Activated naive CD4-positive, alpha-beta T cell treated with anti-CD3 and anti-CD28 coated beads, Interleukin-2, amount 50 U/mL, for 72 hours (primary cell): ENCODE measurements around the gene IRS1. TPM values are rescaled to one million over a fixed set of nuclear protein-coding genes. Genes with fewer than 3 reads are reported as not detected.

Experiments
- ATAC-seq, 2 donors: fragments of 150-1000 bp; cut with Tn5 transposase; 2 replicates each; pipeline ENCODE4 v1.10.0; 2021; ENCODE audit warnings: mild to moderate bottlenecking in 2 of 2, moderate library complexity in 2 of 2
- DNase-seq, 2 donors: peaks; one replicate each; pipeline ENCODE4 v3.0.0; 2021 to 2022; ENCODE audit warnings: low spot score in 2 of 2
- H3K27ac Mint-ChIP-seq, 2 donors: one replicate each; pipeline ENCODE4 v1.8.0; 2022; ENCODE audit warnings: mild to moderate bottlenecking in 2 of 2, mixed read lengths in 2 of 2
- H3K36me3 Mint-ChIP-seq, 2 donors: one replicate each; pipeline ENCODE4 v1.8.0; 2022; ENCODE audit warnings: mixed read lengths in 2 of 2
- H3K9me3 Mint-ChIP-seq, 2 donors: one replicate each; pipeline ENCODE4 v1.8.0; 2022; ENCODE audit warnings: mixed read lengths in 2 of 2
- total RNA-seq, 2 donors: library from RNA; stranded (reverse); gene quantifications; one replicate each; pipeline ENCODE4 v1.2.3, GENCODE V29; 2022

IRS1 gene
- total RNA-seq, 2 donors from 2014 or later, result 1.2 to 2.7 TPM

DNA sequence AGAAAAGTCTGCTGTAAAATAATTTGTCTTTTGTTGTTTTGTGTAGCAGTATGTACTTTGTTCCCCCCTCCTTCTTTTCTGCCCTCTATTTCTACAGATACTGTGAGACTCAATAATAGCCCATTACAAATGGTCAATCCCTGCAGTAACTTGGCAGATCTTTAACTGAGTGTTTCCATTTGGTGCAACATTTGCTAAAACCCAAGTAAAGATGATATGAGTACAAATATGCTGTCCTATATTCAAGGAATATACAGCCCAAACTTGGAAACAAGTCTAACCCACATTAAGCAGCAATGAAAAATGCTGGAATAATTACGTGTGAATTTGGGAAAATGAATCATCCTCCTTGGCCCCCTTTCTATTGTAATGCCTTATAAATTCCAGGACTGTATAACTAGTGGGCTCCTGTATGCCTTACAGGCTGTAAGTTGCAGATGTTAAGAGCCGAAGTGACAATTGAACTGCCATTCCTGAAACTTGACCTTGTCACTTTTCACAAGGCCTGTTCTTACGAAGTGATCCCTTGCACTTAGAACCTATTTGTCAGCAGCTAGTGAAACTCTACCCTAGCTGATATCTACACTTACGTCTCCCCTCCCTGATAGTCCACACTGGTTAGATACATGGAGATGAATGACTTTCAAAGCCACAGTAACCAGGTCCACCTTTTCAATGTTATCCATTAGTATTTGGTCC, 104.9 kb downstream of the IRS1 start:
- Mint-ChIP-seq H3K27ac (no peak overlapping the region), H3K9me3 (no peaks in the 10 kb centered on the region), H3K36me3 (no peaks in the 10 kb centered on the region)
- no peak for ATAC-seq
- no peak for DNase-seq

DNA sequence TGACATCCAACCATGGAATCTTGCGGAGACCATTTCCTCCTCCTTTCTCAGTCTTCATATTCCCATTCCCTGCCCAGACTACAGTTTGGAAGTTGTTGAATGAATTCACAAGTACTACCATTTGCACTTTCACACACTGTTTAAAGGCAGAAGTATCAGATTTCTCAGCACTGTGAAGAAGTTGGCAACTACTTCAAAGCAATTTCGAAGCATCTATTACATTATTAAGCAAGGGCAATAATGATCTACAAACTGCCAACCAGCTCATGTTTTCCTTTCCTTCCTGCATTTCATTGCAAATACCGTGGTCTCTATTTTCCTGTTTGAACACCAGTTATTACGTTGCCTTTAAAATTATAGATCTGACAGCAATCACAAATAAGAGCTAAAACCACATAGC, 105.5 kb downstream of the IRS1 start:
- ATAC-seq, result no peak
- no peaks in the 10 kb centered on the region for H3K36me3 Mint-ChIP-seq
- no peak for DNase-seq
- H3K27ac Mint-ChIP-seq, result no peak overlapping the region
- H3K9me3 Mint-ChIP-seq, result no peaks in the 10 kb centered on the region

DNA sequence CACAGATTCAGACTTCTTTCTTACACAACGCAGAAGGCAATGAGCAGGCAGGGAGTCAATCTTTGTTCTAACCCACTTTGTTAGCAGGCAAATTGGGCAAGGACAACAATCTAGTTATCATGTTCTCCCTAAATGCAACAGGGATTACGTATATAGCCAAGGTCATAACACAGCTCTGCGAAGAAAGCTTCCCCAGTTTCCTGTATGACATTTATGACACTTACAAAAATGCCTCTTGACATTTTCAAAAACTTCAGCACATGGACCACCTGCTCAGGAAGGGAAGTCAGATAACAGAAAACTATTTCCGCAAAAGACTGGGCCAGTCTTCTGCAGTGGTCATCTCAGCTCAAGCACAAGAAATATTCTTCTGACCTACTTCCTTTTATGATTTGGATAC, 106.1 kb downstream of the IRS1 start:
- DNase-seq, result no peak
- H3K9me3 Mint-ChIP-seq, result no peaks in the 10 kb centered on the region
- no peak overlapping the region for H3K27ac Mint-ChIP-seq
- no peak for ATAC-seq
- no peaks in the 10 kb centered on the region for H3K36me3 Mint-ChIP-seq

DNA sequence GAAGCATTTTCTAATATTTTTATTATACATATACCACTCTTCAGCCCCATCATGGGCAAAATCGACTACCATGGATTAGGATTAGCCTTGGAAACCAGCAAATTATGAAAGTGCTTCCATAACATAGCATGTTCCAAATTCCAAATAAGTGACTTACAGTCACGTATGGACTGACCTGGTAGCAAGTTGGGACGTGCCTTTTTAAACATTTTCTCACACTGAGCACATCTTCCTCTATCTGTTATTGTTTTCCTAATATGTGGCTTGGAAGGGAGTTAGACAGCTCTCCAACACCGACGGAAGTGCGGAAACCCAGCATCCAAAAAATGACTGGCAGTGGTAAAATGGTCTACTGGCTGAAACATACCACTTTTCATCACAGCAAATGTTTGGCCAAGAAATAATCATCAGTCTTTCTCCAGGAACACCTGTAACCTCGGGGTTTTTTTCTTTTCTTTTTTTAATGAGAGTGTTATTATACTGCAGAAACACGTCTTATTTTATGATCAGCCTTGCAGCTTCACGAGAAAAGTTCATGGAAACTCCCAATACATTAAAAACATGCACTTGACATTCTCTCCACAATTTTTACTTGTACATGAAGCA, 107.0 kb downstream of the IRS1 start:
- no peaks in the 10 kb centered on the region for H3K36me3 Mint-ChIP-seq
- DNase-seq, result no peak
- no peaks in the 10 kb centered on the region for H3K9me3 Mint-ChIP-seq
- no peak for ATAC-seq
- H3K27ac Mint-ChIP-seq, result no peak overlapping the region

DNA sequence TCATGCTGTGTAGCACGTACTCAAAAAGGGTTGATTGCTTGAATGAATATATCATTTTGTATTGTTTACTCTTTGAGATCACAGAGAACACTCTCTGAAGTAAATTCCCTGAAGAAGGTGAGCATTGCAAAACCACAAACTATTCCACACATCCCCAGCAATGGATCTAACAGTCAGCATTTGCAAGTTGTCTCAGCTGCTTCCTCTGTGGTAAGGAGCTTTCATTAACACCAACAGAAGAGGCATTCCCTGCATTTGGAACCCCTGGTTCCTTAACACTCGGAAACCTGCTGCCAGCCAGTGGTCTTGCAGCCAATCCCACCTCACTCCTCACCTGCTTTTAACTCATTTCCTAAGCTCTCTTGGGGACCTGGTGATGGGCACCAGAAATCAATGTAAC, 108.4 kb downstream of the IRS1 start:
- DNase-seq (no peak), ATAC-seq (no peak)
- H3K36me3 Mint-ChIP-seq, result no peaks in the 10 kb centered on the region
- no peak overlapping the region for H3K27ac Mint-ChIP-seq
- H3K9me3 Mint-ChIP-seq, result no peaks in the 10 kb centered on the region

DNA sequence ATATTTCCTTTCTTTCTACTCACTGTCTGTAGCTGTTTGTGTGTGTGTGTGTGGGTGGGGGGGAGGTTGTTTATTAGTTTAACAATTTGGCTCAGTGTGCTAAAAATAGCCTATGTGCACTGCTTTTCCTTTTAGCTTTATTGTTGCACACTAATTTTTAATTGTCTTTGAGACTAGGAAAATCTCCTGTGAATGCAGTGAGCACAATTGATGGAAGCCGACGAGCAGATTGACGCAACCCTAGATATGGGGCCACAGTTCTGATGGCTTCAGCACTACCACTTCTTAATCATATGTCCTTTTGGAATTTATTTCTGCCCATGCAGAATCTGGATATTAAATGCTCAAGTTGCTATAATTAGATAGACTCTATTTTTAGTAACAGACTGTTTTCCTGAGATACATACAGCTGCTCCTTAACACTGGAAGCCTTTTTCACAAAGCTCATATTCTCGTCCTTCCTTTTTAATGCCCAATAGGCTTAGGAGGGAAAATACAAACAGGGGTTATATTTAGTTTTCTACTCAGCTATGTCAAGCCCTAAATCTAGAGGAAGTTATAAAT, 109.1 kb downstream of the IRS1 start:
- no peaks in the 10 kb centered on the region for H3K9me3 Mint-ChIP-seq
- no peak overlapping the region for H3K27ac Mint-ChIP-seq
- no peak for DNase-seq
- no peak for ATAC-seq
- no peaks in the 10 kb centered on the region for H3K36me3 Mint-ChIP-seq

DNA sequence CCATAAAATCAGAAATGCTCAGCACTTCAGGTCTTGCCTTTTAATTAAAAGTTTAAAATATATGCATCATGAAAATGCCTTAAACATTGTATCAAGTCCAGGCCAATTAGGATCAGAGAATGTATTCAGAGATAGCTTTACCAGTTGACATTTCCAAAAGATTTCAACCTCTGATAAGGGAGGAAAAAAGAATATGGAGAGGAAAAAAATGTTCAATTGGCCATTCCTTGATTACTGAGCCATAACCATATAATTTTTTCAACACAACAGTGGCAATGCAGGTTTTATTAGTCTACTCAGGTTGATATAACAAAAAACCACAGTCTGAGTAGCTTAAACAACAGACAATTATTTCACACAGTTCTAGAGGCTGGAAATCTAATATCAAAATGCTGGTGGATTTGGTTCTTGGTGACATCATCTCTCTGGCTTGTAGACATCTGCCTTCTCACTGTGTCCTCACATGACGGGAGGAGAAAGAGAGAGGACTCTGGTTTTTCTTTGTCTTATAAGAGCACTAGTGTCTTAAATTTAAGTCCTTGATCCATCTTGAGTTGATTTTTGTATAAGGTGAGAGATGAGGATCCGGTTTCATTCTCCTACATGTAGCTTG, 111.9 kb downstream of the IRS1 start:
- Mint-ChIP-seq H3K9me3 (no peaks in the 10 kb centered on the region), H3K27ac (no peak overlapping the region), H3K36me3 (no peaks in the 10 kb centered on the region)
- ATAC-seq (no peak), DNase-seq (no peak)

DNA sequence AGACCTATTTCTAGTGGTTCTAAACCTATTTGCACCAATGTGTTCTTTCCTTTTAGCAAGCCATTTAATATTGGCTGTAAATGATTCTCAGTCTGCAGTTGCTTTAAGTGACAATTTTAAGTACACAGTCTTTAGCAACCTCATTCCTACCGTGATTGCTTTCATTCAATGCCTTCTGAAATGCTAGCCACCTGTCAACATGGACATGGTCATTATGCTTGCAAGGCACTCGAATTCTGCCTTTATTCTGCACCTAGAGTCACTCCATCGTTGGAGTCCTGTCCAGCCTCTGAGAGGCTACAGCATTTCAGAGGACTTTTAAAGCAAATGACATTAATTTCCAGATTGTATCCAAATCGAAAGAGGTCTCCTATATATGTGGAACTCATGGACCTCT, 115.1 kb downstream of the IRS1 start:
- ATAC-seq, result no peak
- no peaks in the 10 kb centered on the region for H3K36me3 Mint-ChIP-seq
- no peak for DNase-seq
- no peaks in the 10 kb centered on the region for H3K9me3 Mint-ChIP-seq
- no peak overlapping the region for H3K27ac Mint-ChIP-seq

DNA sequence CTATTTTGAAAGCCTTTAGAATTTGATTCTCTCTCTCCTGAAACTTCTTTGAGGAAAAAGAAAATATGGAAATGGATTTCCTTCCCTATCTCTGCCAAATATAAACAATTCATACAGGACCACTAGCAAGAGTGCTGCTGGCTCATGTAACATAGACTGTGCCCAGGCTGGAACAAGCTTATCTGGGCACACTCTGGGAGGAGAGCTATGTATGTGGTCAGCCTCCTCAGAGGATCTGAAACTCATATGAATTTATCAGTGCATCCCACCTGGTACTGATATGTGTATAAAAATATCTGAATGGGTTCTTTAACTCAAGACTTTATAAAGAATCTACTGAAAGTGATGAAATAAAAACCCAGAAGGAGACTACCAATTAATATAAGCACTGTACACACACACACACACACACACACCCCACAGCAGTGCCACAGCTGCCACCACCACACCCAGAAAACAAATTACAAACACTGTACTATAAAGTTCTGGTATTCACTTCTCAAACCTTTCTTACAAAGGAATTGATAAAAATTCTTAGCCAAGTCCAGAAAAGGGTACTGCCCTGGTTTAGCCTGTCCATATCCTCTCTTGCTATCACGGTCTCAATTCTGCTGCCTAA, 115.6 kb downstream of the IRS1 start:
- no peaks in the 10 kb centered on the region for H3K36me3 Mint-ChIP-seq
- DNase-seq (no peak), ATAC-seq (no peak)
- H3K27ac Mint-ChIP-seq, result no peak overlapping the region
- no peaks in the 10 kb centered on the region for H3K9me3 Mint-ChIP-seq

DNA sequence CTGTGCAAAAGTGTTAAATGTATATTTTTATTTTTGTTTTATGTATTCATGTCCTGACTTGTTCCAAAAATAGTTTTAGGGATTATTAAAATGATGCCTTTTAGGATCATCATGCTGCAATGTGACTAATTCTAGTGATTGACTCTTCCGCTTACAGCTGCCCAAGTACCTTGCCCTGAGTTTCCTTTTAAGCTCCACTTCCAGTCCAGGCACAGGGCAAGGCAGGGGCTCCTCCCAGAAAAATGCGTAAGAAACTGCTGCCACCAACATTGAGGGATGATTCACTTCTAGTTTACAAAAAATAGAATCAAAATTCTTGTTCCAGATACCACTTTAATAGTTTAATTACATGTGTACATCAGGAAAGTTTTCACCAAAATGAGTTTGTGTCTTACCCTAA, 116.4 kb downstream of the IRS1 start:
- Mint-ChIP-seq H3K36me3 (no peaks in the 10 kb centered on the region), H3K27ac (no peak overlapping the region), H3K9me3 (no peaks in the 10 kb centered on the region)
- no peak for DNase-seq
- ATAC-seq, result no peak

Other genes with a start within 250 kb of the IRS1 start
- gene RHBDD1, start 36.2 kb upstream of the IRS1 start, total RNA-seq, result 10 to 100 TPM; 35.5 to 40.4 TPM